Measurements from ENCODE around the gene HSD17B13. TPM values are rescaled to one million over a fixed set of nuclear protein-coding genes. Genes with fewer than 3 reads are reported as not detected.

HSD17B13 gene
- total and polyA plus RNA-seq, 9 donors, result 0.23 to 0.69 (median 0.36) TPM

- Histone ChIP-seq H3K27ac (no peak overlapping the region), H3K4me3 (no peak overlapping the region), H3K36me3 (no peaks in the 10 kb centered on the region), H3K9me3 (no peaks in the 10 kb centered on the region), H3K4me1 (ENCODE audit: insufficient read depth) (no peaks in the 10 kb centered on the region), H3K27me3 (no peaks in the 10 kb centered on the region)
- no peak for DNase-seq
- TF ChIP-seq EP300 (IDR thresholded peaks at IDR 0.05) (no peak), CTCF (IDR thresholded peaks at IDR 0.05) (no peak), POLR2A (IDR thresholded peaks at IDR 0.05) (no peak)
- intact Hi-C loops (cut with DNase I), result no loop called here
- WGBS, 3 donors, result 96 to 98% (median 97%) methylated on average over 1 of the region's 1 CpG
Observed at GRCh38 chr4:87306056-87306455, 16.6 kb downstream of the HSD17B13 start.

- intact Hi-C loops (cut with DNase I), result no loop called here
- 82 to 90% (median 83%) methylated on average over 7 of the region's 7 CpGs for WGBS, 3 donors
- no peak for DNase-seq
- no peak overlapping the region for H3K27ac ChIP-seq
- no peaks in the 10 kb centered on the region for H3K27me3 ChIP-seq
- TF ChIP-seq CTCF (IDR thresholded peaks at IDR 0.05), result no peak
- H3K36me3 ChIP-seq, result no peaks in the 10 kb centered on the region
- H3K4me3 ChIP-seq, result no peak overlapping the region
- no peaks in the 10 kb centered on the region for H3K9me3 ChIP-seq
- H3K4me1 ChIP-seq (ENCODE audit: insufficient read depth), result no peaks in the 10 kb centered on the region
Observed at GRCh38 chr4:87305562-87305961, 17.1 kb downstream of the HSD17B13 start.

DNA sequence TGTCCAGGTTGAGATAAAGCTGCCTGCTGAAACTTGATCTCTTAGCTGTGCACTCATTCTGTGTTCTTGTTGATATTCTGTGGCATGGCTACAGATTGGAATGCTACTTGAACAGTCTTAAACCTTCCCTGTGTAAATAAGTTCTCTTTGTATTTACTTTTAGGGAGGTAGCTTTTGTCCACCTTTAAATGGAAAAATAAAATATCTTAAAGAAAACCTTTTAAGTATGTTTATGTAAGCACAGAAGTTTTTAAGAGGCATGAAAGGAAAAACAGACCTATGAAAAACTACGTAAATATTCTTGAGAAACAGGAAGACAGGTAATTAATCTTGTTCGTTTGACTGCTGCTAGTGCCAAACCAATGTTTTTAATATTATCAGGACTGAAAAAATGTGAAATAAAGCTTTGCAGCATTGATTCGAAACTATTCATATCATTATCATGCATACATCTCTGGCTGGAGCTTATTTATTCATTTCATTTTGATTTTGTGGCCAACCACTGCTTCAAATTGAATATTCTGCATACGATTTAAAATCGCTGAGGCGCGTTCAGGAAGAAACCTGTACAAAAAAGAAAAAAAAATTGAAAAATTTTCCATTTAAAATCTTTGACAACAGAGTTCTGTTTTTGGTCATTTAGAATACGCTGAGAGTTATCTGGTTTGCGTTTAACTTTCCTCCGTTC is 17.8 kb downstream of the HSD17B13 start:
- Histone ChIP-seq H3K9me3 (no peaks in the 10 kb centered on the region), H3K4me3 (no peak overlapping the region), H3K27ac (no peak overlapping the region), H3K36me3 (no peaks in the 10 kb centered on the region), H3K27me3 (no peaks in the 10 kb centered on the region), H3K4me1 (ENCODE audit: insufficient read depth) (no peaks in the 10 kb centered on the region)
- no peak for DNase-seq
- WGBS, 3 donors, result 63 to 72% (median 71%) methylated on average over 10 of the region's 10 CpGs
- TF ChIP-seq POLR2A (IDR thresholded peaks at IDR 0.05) (no peak), EP300 (IDR thresholded peaks at IDR 0.05) (no peak), CTCF (IDR thresholded peaks at IDR 0.05) (no peak)
- intact Hi-C loops (cut with DNase I), result no loop called here

DNA sequence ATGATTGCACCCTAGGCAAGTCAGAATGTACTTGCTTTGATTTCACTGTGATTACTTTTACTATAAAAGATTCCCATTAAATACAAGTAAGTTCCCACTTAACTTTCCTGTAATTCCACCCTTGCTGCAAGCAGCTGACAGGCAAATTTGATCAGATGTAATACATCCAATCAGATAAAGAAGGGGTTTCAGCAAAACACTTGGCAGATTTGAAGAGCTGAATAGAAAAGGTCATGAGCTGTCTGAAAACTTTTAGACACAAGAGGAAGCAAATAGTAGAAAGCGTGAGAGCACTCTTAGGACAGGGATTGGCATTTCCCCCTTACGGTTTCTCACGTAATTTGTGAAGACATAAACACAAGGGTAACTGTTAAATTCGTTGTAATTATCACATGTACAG is 22.8 kb downstream of the HSD17B13 start:
- Histone ChIP-seq H3K27me3 (no peaks in the 10 kb centered on the region), H3K36me3 (no peaks in the 10 kb centered on the region), H3K4me3 (no peak overlapping the region), H3K27ac (no peak overlapping the region), H3K9me3 (no peaks in the 10 kb centered on the region), H3K4me1 (ENCODE audit: insufficient read depth) (no peaks in the 10 kb centered on the region)
- no peak for DNase-seq
- 81 to 86% (median 85%) methylated on average over 4 of the region's 4 CpGs for WGBS, 3 donors
- intact Hi-C loops (cut with DNase I), result no loop called here
- TF ChIP-seq POLR2A (IDR thresholded peaks at IDR 0.05) (no peak), CTCF (IDR thresholded peaks at IDR 0.05) (no peak), EP300 (IDR thresholded peaks at IDR 0.05) (no peak)

Data from ovary (tissue), 9 donors.